ENCODE results near the gene SETBP1. TPM values are rescaled to one million over a fixed set of nuclear protein-coding genes. Genes with fewer than 3 reads are reported as not detected.

The SETBP1 gene
- total RNA-seq, 4 donors from 2014 or later, result 7.8 to 16.6 (median 11.7) TPM

- DNase-seq (ENCODE audit: low spot score in 2 of 2), result no peak
- H3K4me3 ChIP-seq (ENCODE audit: low read depth, poor library complexity, severe bottlenecking), result no peak overlapping the region
- intact Hi-C loops (cut with DNase I; ENCODE audit: low total_unique reads), result no loop called here
- no peak for TF ChIP-seq POLR2A (IDR thresholded peaks at IDR 0.05)
- no peak for TF ChIP-seq CTCF (IDR thresholded peaks at IDR 0.05)
- 97 to 99% methylated on average over 6 of the region's 6 CpGs for WGBS, 2 donors
Observed at GRCh38 chr18:44815108-44815507, 134.4 kb downstream of the SETBP1 start.

GRCh38 chr18:44816050-44816449, 135.4 kb downstream of the SETBP1 start:
- TF ChIP-seq CTCF (IDR thresholded peaks at IDR 0.05) (no peak), POLR2A (IDR thresholded peaks at IDR 0.05) (no peak)
- 78 to 85% methylated on average over 3 of the region's 3 CpGs for WGBS, 2 donors
- no peak for DNase-seq (ENCODE audit: low spot score in 2 of 2)
- intact Hi-C loops (cut with DNase I; ENCODE audit: low total_unique reads), result no loop called here
- no peak overlapping the region for H3K4me3 ChIP-seq (ENCODE audit: low read depth, poor library complexity, severe bottlenecking)

- H3K4me3 ChIP-seq (ENCODE audit: low read depth, poor library complexity, severe bottlenecking), result no peak overlapping the region
- intact Hi-C loops (cut with DNase I; ENCODE audit: low total_unique reads), result no loop called here
- no peak for DNase-seq (ENCODE audit: low spot score in 2 of 2)
- WGBS, 2 donors, result 94 to 96% methylated on average over 6 of the region's 6 CpGs
- TF ChIP-seq POLR2A (IDR thresholded peaks at IDR 0.05) (no peak), CTCF (IDR thresholded peaks at IDR 0.05) (no peak)
Observed at GRCh38 chr18:44816477-44816876, 135.8 kb downstream of the SETBP1 start.

- WGBS, 2 donors, result 90 to 91% methylated on average over 10 of the region's 10 CpGs
- H3K4me3 ChIP-seq (ENCODE audit: low read depth, poor library complexity, severe bottlenecking), result no peak overlapping the region
- intact Hi-C loops (cut with DNase I; ENCODE audit: low total_unique reads), result no loop called here
- no peak for TF ChIP-seq CTCF (IDR thresholded peaks at IDR 0.05)
- no peak for TF ChIP-seq POLR2A (IDR thresholded peaks at IDR 0.05)
- DNase-seq (ENCODE audit: low spot score in 2 of 2), result no peak
Observed at GRCh38 chr18:44817831-44818473, 137.3 kb downstream of the SETBP1 start.

- intact Hi-C loops (cut with DNase I; ENCODE audit: low total_unique reads), result no loop called here
- H3K4me3 ChIP-seq (ENCODE audit: low read depth, poor library complexity, severe bottlenecking), result no peak overlapping the region
- no peak for TF ChIP-seq POLR2A (IDR thresholded peaks at IDR 0.05)
- TF ChIP-seq CTCF (IDR thresholded peaks at IDR 0.05), result no peak
- no peak for DNase-seq (ENCODE audit: low spot score in 2 of 2)
- 88 to 90% methylated on average over 7 of the region's 7 CpGs for WGBS, 2 donors
Observed at GRCh38 chr18:44818668-44819403, 138.1 kb downstream of the SETBP1 start.

Measured in lower leg skin (tissue), 4 donors.